HepG2 (cell line): ENCODE measurements around the gene FAS. TPM values are rescaled to one million over a fixed set of nuclear protein-coding genes. Genes with fewer than 3 reads are reported as not detected.

Experiments used
- CC2D1A ChIP-seq: sonication (generic); formaldehyde crosslinking; IDR thresholded peaks from 2 replicates; pipeline ENCODE4 v1.8.1; 2023; ENCODE audit warnings: mild to moderate bottlenecking, missing genetic modification reagents
- CEBPB ChIP-seq: IDR thresholded peaks from 2 replicates; pipeline ENCODE4 v1.6.1; 2011; ENCODE audit warnings: low read depth, low read length, improper control_type of control experiment, borderline replicate concordance
- CEBPG ChIP-seq: IDR thresholded peaks from 2 replicates; pipeline ENCODE4 v1.6.1; 2016
- HNF4G ChIP-seq, 2 experiments: sonication (generic) in 1 of 2; formaldehyde crosslinking in 1 of 2; IDR thresholded peaks; 2 replicates each; pipeline versions ENCODE4 v1.4.0 to v1.6.1; 2011 to 2020; ENCODE audit warnings: borderline replicate concordance in 2 of 2, low read depth in 2 of 2, mild to moderate bottlenecking in 2 of 2, low read length in 1 of 2, missing genetic modification reagents in 1 of 2, moderate library complexity in 1 of 2
- JARID2 ChIP-seq: sonication (generic); formaldehyde crosslinking; IDR thresholded peaks from 2 replicates; pipeline ENCODE4 v1.8.1; 2023; ENCODE audit warnings: missing genetic modification reagents, inconsistent platforms; ENCODE audit not compliant: insufficient replicate concordance
- KMT2B ChIP-seq: IDR thresholded peaks from 2 replicates; pipeline ENCODE4 v1.6.1; 2016; ENCODE audit warnings: missing genetic modification reagents, missing compliant biosample characterization
- MEIS1 ChIP-seq: sonication (generic); formaldehyde crosslinking; IDR thresholded peaks from 2 replicates; pipeline ENCODE4 v1.9.0; 2021; ENCODE audit warnings: mild to moderate bottlenecking, missing genetic modification reagents, moderate library complexity, borderline replicate concordance
- PAWR ChIP-seq: sonication (generic); formaldehyde crosslinking; IDR thresholded peaks from 2 replicates; pipeline ENCODE4 v1.4.0; 2020; ENCODE audit warnings: missing genetic modification reagents, mild to moderate bottlenecking, borderline replicate concordance
- PHF20 ChIP-seq: sonication (generic); formaldehyde crosslinking; IDR thresholded peaks from 2 replicates; pipeline ENCODE4 v1.5.0; 2020; ENCODE audit warnings: mild to moderate bottlenecking, missing genetic modification reagents
- REPIN1 ChIP-seq: sonication (generic); formaldehyde crosslinking; IDR thresholded peaks from 2 replicates; pipeline ENCODE4 v1.8.0; 2022; ENCODE audit warnings: missing genetic modification reagents, low read depth, mild to moderate bottlenecking, borderline replicate concordance
- SAFB2 ChIP-seq: sonication (generic); formaldehyde crosslinking; IDR thresholded peaks from 2 replicates; pipeline ENCODE4 v1.5.1; 2020; ENCODE audit warnings: missing genetic modification reagents, low read depth, mild to moderate bottlenecking, borderline replicate concordance
- SMC3 ChIP-seq: IDR thresholded peaks from 2 replicates; pipeline ENCODE4 v1.6.1; 2011; ENCODE audit warnings: low read length, improper control_type of control experiment
- SP2 ChIP-seq: sonication (generic); formaldehyde crosslinking; IDR thresholded peaks from 2 replicates; pipeline ENCODE4 v1.5.1; 2020; ENCODE audit warnings: mild to moderate bottlenecking, missing genetic modification reagents
- TCF7 ChIP-seq: sonication (generic); IDR thresholded peaks from 2 replicates; pipeline ENCODE4 v1.6.1; 2016; ENCODE audit warnings: antibody characterized with exemption, low read depth
- WIZ ChIP-seq: sonication (generic); formaldehyde crosslinking; IDR thresholded peaks from 2 replicates; pipeline ENCODE4 v1.5.1; 2020; ENCODE audit warnings: mild to moderate bottlenecking, missing genetic modification reagents
- ZNF230 ChIP-seq: sonication (generic); formaldehyde crosslinking; IDR thresholded peaks from 2 replicates; pipeline ENCODE4 v1.4.0; 2020; ENCODE audit warnings: mild to moderate bottlenecking, missing genetic modification reagents
- ZNF333 ChIP-seq: sonication (generic); formaldehyde crosslinking; IDR thresholded peaks from 2 replicates; pipeline ENCODE4 v1.4.0; 2020; ENCODE audit warnings: mild to moderate bottlenecking, missing genetic modification reagents, borderline replicate concordance
- ZNF510 ChIP-seq: sonication (generic); formaldehyde crosslinking; IDR thresholded peaks from 2 replicates; pipeline ENCODE4 v1.4.0; 2020; ENCODE audit warnings: low read depth, mild to moderate bottlenecking, missing genetic modification reagents
- ZNF710 ChIP-seq: sonication (generic); formaldehyde crosslinking; IDR thresholded peaks from 2 replicates; pipeline ENCODE4 v1.5.0; 2020; ENCODE audit warnings: mild to moderate bottlenecking, missing genetic modification reagents, borderline replicate concordance
- ZNF713 ChIP-seq: sonication (generic); formaldehyde crosslinking; IDR thresholded peaks from 2 replicates; pipeline ENCODE4 v1.4.0; 2020; ENCODE audit warnings: mild to moderate bottlenecking, missing genetic modification reagents
- ZNF746 ChIP-seq: sonication (generic); formaldehyde crosslinking; IDR thresholded peaks from 2 replicates; pipeline ENCODE4 v1.8.0; 2022; ENCODE audit warnings: mild to moderate bottlenecking, missing genetic modification reagents
- ZNF816 ChIP-seq: sonication (generic); formaldehyde crosslinking; IDR thresholded peaks from 2 replicates; pipeline ENCODE4 v1.8.0; 2022; ENCODE audit warnings: missing genetic modification reagents, mild to moderate bottlenecking, borderline replicate concordance
- ZNF83 ChIP-seq: sonication (generic); formaldehyde crosslinking; IDR thresholded peaks from 2 replicates; pipeline ENCODE4 v1.4.0; 2020; ENCODE audit warnings: missing genetic modification reagents, mild to moderate bottlenecking, borderline replicate concordance
- ZZZ3 ChIP-seq: sonication (generic); formaldehyde crosslinking; IDR thresholded peaks from 2 replicates; pipeline ENCODE4 v1.4.0; 2020; ENCODE audit warnings: missing genetic modification reagents, mild to moderate bottlenecking, borderline replicate concordance
- polyA plus RNA-seq, 8 experiments: library from polyadenylated mRNA; depleted of rRNA in 3 of 8; stranded (reverse) in 7 of 8; unstranded in 1 of 8; fragments of >200 nt; fragmentation: Illumina TruSeq in 4 of 8; extraction: Trizol in 4 of 8; gene quantifications; 2 replicates each; pipeline versions ENCODE4 v1.2.1 to v1.2.3, GENCODE V29; 2011 to 2016; ENCODE audit warnings: low read depth in 4 of 8, missing spikeins in 1 of 8, mixed read lengths in 1 of 8; ENCODE audit not compliant: insufficient read depth in 1 of 8
- total RNA-seq, 5 experiments: library from RNA; depleted of rRNA; stranded (reverse); fragments of >200 nt; fragmentation: Illumina TruSeq; extraction: Trizol; gene quantifications; 2 replicates each; pipeline ENCODE4 v1.2.3, GENCODE V29; 2016; ENCODE audit warnings: low read depth in 1 of 5
- TF ChIP-seq, protein P1 (sequence below): sonication (generic); formaldehyde crosslinking; IDR thresholded peaks from 2 replicates; pipeline ENCODE4 v1.4.0; 2020; ENCODE audit warnings: missing genetic modification reagents
- TF ChIP-seq, protein P2 (sequence below): sonication (generic); formaldehyde crosslinking; IDR thresholded peaks from 2 replicates; pipeline ENCODE4 v1.4.0; 2020; ENCODE audit warnings: missing genetic modification reagents, borderline replicate concordance

The FAS gene
- total and polyA plus RNA-seq, 2 of the 13 experiments (the other 11 are each of a cell fraction or from before 2014, with no cell fraction given) = 5.9 to 17.9 TPM

GRCh38 chr10:88989824-88990383 lies 694 bp upstream of the FAS start (continued):
- TF ChIP-seq SAFB2 (CRISPR knock-in tag) = no peak
- no peak for TF ChIP-seq ZNF230 (CRISPR knock-in tag)
- peak; percentile 80 for TF ChIP-seq CEBPB
- TF ChIP-seq, protein P1, sequence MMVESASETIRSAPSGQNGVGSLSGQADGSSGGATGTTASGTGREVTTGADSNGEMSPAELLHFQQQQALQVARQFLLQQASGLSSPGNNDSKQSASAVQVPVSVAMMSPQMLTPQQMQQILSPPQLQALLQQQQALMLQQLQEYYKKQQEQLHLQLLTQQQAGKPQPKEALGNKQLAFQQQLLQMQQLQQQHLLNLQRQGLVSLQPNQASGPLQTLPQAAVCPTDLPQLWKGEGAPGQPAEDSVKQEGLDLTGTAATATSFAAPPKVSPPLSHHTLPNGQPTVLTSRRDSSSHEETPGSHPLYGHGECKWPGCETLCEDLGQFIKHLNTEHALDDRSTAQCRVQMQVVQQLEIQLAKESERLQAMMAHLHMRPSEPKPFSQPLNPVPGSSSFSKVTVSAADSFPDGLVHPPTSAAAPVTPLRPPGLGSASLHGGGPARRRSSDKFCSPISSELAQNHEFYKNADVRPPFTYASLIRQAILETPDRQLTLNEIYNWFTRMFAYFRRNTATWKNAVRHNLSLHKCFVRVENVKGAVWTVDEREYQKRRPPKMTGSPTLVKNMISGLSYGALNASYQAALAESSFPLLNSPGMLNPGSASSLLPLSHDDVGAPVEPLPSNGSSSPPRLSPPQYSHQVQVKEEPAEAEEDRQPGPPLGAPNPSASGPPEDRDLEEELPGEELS (CRISPR knock-in tag) = 0 out of 2 replicates have a peak, but pooled peaks have one; percentile 17
- no peak for TF ChIP-seq ZNF333
- TF ChIP-seq TCF7 = no peak
- TF ChIP-seq ZNF746 = no peak
- TF ChIP-seq KMT2B (CRISPR knock-in tag) = no peak
- no peak for TF ChIP-seq JARID2
- no peak for TF ChIP-seq PAWR (CRISPR knock-in tag)
- TF ChIP-seq ZNF713 (CRISPR knock-in tag) = no peak
- no peak for TF ChIP-seq ZNF510
- no peak for TF ChIP-seq HNF4G (IDR thresholded peaks at IDR 0.05; ENCODE audit: borderline replicate concordance, low read depth, low read length)
- no peak for TF ChIP-seq HNF4G (CRISPR knock-in tag; IDR thresholded peaks at IDR 0.05; ENCODE audit: borderline replicate concordance, low read depth)
- no peak for TF ChIP-seq ZNF83 (CRISPR knock-in tag)
- no peak for TF ChIP-seq PHF20 (CRISPR knock-in tag)
- TF ChIP-seq ZZZ3 = no peak
- no peak for TF ChIP-seq ZNF710
- TF ChIP-seq, protein P2, sequence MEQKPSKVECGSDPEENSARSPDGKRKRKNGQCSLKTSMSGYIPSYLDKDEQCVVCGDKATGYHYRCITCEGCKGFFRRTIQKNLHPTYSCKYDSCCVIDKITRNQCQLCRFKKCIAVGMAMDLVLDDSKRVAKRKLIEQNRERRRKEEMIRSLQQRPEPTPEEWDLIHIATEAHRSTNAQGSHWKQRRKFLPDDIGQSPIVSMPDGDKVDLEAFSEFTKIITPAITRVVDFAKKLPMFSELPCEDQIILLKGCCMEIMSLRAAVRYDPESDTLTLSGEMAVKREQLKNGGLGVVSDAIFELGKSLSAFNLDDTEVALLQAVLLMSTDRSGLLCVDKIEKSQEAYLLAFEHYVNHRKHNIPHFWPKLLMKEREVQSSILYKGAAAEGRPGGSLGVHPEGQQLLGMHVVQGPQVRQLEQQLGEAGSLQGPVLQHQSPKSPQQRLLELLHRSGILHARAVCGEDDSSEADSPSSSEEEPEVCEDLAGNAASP (CRISPR knock-in tag) = no peak
- no peak for TF ChIP-seq MEIS1 (CRISPR knock-in tag)
- TF ChIP-seq WIZ = no peak
- no peak for TF ChIP-seq SP2 (CRISPR knock-in tag)
- TF ChIP-seq REPIN1 (CRISPR knock-in tag) = no peak
- no peak for TF ChIP-seq SMC3
- TF ChIP-seq CEBPG (CRISPR knock-in tag) = peak; percentile 38
- TF ChIP-seq CC2D1A = no peak
- TF ChIP-seq ZNF816 = no peak
